ENCODE results near the gene FAM50B.

GRCh38 chr6:3869632-3870527 lies 20.7 kb downstream of the FAM50B start:
- TF ChIP-seq PREB (CRISPR knock-in tag; IDR thresholded peaks at IDR 0.05) (no peak), CTCF (CRISPR knock-in tag; IDR thresholded peaks at IDR 0.05) (no peak), KDM5B (CRISPR knock-in tag; IDR thresholded peaks at IDR 0.05; ENCODE audit: borderline replicate concordance) (peak; percentile 50; the same call in 1 of the 2 replicates), ZUFSP (CRISPR knock-in tag; IDR thresholded peaks at IDR 0.05; ENCODE audit: borderline replicate concordance) (no peak)
- TF ChIP-seq, protein P1, sequence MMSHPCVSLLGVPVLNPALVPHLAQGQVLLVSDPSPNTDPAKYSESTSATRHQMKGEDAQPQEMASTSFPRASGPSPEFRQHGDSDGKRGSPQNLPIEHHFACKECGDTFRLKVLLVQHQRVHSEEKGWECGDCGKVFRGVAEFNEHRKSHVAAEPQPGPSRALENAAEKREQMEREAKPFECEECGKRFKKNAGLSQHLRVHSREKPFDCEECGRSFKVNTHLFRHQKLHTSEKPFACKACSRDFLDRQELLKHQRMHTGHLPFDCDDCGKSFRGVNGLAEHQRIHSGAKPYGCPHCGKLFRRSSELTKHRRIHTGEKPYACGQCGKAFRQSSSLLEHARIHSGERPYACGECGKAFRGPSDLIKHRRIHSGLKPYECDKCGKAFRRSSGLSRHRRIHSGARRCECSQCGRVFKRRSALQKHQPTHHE (CRISPR knock-in tag; IDR thresholded peaks at IDR 0.05; ENCODE audit: borderline replicate concordance) = peak; percentile 44; the same call in 1 of the 2 replicates

Measured in HepG2 (cell line).